ENCODE data around the gene RGS2.

DNA sequence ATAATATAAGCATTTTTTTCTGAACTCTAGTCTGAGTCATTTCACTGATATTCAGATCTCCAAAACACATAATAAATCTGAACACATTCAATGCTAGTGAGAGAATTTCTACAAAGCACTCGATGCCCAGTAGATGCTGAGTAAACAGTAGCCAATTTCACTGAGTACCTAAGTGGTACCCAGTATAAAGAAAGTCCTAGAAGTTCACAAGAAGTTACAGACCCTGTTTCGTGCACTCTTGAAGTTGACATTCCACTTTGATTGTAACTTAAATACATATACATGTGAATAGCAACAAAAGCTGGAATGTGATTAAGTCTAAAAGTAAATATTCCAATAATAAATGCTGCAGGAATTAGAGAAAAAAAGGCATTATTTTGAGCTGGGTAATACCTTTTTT lies 33.2 kb upstream of the RGS2 start:
- TF ChIP-seq, protein P1, sequence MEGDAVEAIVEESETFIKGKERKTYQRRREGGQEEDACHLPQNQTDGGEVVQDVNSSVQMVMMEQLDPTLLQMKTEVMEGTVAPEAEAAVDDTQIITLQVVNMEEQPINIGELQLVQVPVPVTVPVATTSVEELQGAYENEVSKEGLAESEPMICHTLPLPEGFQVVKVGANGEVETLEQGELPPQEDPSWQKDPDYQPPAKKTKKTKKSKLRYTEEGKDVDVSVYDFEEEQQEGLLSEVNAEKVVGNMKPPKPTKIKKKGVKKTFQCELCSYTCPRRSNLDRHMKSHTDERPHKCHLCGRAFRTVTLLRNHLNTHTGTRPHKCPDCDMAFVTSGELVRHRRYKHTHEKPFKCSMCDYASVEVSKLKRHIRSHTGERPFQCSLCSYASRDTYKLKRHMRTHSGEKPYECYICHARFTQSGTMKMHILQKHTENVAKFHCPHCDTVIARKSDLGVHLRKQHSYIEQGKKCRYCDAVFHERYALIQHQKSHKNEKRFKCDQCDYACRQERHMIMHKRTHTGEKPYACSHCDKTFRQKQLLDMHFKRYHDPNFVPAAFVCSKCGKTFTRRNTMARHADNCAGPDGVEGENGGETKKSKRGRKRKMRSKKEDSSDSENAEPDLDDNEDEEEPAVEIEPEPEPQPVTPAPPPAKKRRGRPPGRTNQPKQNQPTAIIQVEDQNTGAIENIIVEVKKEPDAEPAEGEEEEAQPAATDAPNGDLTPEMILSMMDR (IDR thresholded peaks at IDR 0.05) = no peak
- no peak for TF ChIP-seq POLR2A (IDR thresholded peaks at IDR 0.05)
